PC-9 (cell line): ENCODE results near the gene TTLL13. TPM values are rescaled to one million over a fixed set of nuclear protein-coding genes. Genes with fewer than 3 reads are reported as not detected.
A peak's percentile ranks its signal among the peaks of the same experiment; 100 is the strongest.

Experiments
- BruUV-seq: library from RNA; stranded (reverse); fragments of 400-500 nt; replicated peaks from 2 replicates; lab custom pipeline; 2021; lab: Mats Ljungman, UMichigan
- CTCF ChIA-PET: fragments of 300-600 bp; sonication (Branson Sonifier 250); formaldehyde crosslinking; loops from one replicate; lab custom pipeline; 2022; ENCODE audit warnings: antibody characterized with exemption; lab: Charles Lee
- POLR2A ChIA-PET: fragments of 300-600 bp; sonication (Branson Sonifier 250); formaldehyde crosslinking; loops from one replicate; lab custom pipeline; 2022; ENCODE audit warnings: antibody characterized with exemption; ENCODE audit not compliant: unreplicated experiment; lab: Charles Lee
- DNase-seq, 2 experiments: peaks; one replicate each; pipeline versions ENCODE4 v3.0.0 to v3.0.0-alpha.2; 2015 to 2022; ENCODE audit warnings: mixed read lengths in 1 of 2
- H2AFZ ChIP-seq: fragments of 200-600 bp; sonication (generic); 2 replicates; pipeline ENCODE4 v1.8.1; 2017; ENCODE audit warnings: antibody characterized with exemption
- H3F3A ChIP-seq: fragments of 200-600 bp; sonication (generic); 2 replicates; pipeline ENCODE4 v1.8.1; 2017; ENCODE audit warnings: antibody characterized with exemption, mild to moderate bottlenecking, low read depth; ENCODE audit not compliant: insufficient read depth
- H3K27ac ChIP-seq: fragments of 200-600 bp; sonication (generic); 2 replicates; pipeline ENCODE4 v1.6.1; 2016; ENCODE audit warnings: mixed run types
- H3K27me3 ChIP-seq: fragments of 200-600 bp; sonication (generic); 2 replicates; pipeline ENCODE4 v1.6.1; 2016; ENCODE audit warnings: low read depth, mixed run types; ENCODE audit not compliant: insufficient read depth
- H3K36me3 ChIP-seq: fragments of 200-600 bp; sonication (generic); 2 replicates; pipeline ENCODE4 v1.6.1; 2016; ENCODE audit warnings: low read depth, mixed run types
- H3K4me1 ChIP-seq: fragments of 200-600 bp; sonication (generic); replicated peaks from 2 replicates; pipeline ENCODE4 v1.6.1; 2016; ENCODE audit warnings: mixed run types; ENCODE audit not compliant: insufficient read depth
- H3K4me2 ChIP-seq: fragments of 200-600 bp; sonication (generic); 2 replicates; pipeline ENCODE4 v1.6.1; 2017; ENCODE audit warnings: mixed run types
- H3K4me3 ChIP-seq: fragments of 200-600 bp; sonication (generic); 2 replicates; pipeline ENCODE4 v1.6.1; 2016; ENCODE audit warnings: mixed run types
- H3K79me2 ChIP-seq: fragments of 200-600 bp; sonication (generic); 2 replicates; pipeline ENCODE4 v1.6.1; 2017; ENCODE audit warnings: low read depth, mixed run types
- H3K9me2 ChIP-seq: fragments of 200-600 bp; sonication (generic); 2 replicates; pipeline ENCODE4 v1.8.1; 2017; ENCODE audit warnings: mild to moderate bottlenecking; ENCODE audit not compliant: insufficient read depth
- H3K9me3 ChIP-seq: fragments of 200-600 bp; sonication (generic); 2 replicates; pipeline ENCODE4 v1.8.1; 2016; ENCODE audit warnings: low read depth; ENCODE audit not compliant: insufficient read depth
- H4K20me1 ChIP-seq: fragments of 200-600 bp; sonication (generic); 2 replicates; pipeline ENCODE4 v1.8.1; 2017; ENCODE audit not compliant: insufficient read depth
- EZH2 ChIP-seq: fragments of 200-600 bp; sonication (generic); IDR thresholded peaks from 2 replicates; pipeline ENCODE4 v1.8.0; 2017; ENCODE audit warnings: antibody characterized with exemption, low read depth
- intact Hi-C: fragments of 100-400 bp; cut with micrococcal nuclease; formaldehyde crosslinking; loops from one replicate; pipeline ENCODE4 v1.10.0; 2022; ENCODE audit not compliant: unreplicated experiment
- total RNA-seq: library from RNA; stranded (reverse); gene quantifications from 2 replicates; pipeline ENCODE4 v1.2.3, GENCODE V29; 2021
- TF ChIP-seq, protein P1 (sequence below): fragments of 200-600 bp; sonication (generic); conservative IDR thresholded peaks from 2 replicates; pipeline ENCODE4 v1.6.1; 2017; ENCODE audit warnings: mixed run types, antibody characterized with exemption, mild to moderate bottlenecking, moderate library complexity

The TTLL13 gene
- total RNA-seq, 1 experiment from 2014 or later, result 0.96 TPM

DNA sequence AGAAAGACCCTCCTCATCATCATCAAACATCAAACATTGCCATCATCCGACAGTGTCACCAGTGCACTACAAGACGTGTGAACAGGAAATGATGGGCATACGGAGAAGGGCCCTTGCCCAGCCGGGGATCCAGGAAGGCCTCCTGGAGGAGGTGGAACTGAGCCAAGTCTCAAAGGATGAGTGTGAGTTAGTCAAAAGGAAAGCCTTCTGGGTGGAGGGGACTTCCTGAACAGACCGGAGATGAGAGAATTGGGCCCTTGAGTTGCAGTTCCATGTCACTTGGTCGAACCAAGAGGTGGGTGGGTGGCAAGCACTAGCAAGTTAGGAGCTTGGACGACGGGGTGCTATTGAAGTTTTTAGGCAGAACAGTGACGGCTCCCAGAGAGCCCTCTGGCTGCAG is 39.8 kb upstream of the TTLL13 start:
- CTCF ChIA-PET, result no interaction called here
- DNase-seq, result no peak
- TF ChIP-seq, protein P1, sequence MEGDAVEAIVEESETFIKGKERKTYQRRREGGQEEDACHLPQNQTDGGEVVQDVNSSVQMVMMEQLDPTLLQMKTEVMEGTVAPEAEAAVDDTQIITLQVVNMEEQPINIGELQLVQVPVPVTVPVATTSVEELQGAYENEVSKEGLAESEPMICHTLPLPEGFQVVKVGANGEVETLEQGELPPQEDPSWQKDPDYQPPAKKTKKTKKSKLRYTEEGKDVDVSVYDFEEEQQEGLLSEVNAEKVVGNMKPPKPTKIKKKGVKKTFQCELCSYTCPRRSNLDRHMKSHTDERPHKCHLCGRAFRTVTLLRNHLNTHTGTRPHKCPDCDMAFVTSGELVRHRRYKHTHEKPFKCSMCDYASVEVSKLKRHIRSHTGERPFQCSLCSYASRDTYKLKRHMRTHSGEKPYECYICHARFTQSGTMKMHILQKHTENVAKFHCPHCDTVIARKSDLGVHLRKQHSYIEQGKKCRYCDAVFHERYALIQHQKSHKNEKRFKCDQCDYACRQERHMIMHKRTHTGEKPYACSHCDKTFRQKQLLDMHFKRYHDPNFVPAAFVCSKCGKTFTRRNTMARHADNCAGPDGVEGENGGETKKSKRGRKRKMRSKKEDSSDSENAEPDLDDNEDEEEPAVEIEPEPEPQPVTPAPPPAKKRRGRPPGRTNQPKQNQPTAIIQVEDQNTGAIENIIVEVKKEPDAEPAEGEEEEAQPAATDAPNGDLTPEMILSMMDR, result no peak
- TF ChIP-seq EZH2, result no peak
- H3F3A ChIP-seq, result peaks cover 72% of the 10 kb centered on the region
- intact Hi-C loops, result no loop called here
- no peaks in the 10 kb centered on the region for H3K27me3 ChIP-seq
- no peaks in the 10 kb centered on the region; the same call in 1 of the 2 replicates for H4K20me1 ChIP-seq
- peaks cover 45% of the 10 kb centered on the region for H3K36me3 ChIP-seq
- peak overlapping the region; percentile 88 for H3K4me2 ChIP-seq
- H3K79me2 ChIP-seq, result peaks cover 85% of the 10 kb centered on the region
- H3K27ac ChIP-seq, result peak overlapping the region; percentile 99
- no TSS peak for BruUV-seq
- H3K9me2 ChIP-seq, result no peaks in the 10 kb centered on the region
- H3K4me3 ChIP-seq, result no peak overlapping the region
- H3K4me1 ChIP-seq, result peaks cover 99% of the 10 kb centered on the region
- H2AFZ ChIP-seq, result no peak overlapping the region
- POLR2A ChIA-PET, result no interaction called here
- H3K9me3 ChIP-seq, result no peaks in the 10 kb centered on the region

DNA sequence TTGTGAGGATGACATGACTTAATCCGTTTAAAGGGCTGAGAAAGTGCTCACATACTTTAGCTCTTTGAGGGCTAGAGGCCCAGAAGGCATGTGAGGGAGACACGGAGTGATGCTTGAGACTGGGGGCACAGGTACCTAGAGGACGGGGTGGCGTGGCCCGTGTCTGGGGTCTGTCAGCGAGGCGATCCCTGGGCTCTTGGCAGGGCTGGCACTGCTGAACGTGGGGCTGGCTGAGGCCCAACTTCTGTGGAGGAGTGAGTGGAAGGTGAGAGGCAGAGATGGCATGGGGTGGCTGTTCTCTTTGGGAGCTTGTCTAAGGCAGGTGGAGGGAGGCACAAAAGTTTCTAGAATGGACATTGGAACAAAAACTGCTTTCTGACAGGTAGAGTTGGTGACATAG is 38.8 kb upstream of the TTLL13 start:
- CTCF ChIA-PET, result no interaction called here
- Histone ChIP-seq H3K36me3 (peaks cover 51% of the 10 kb centered on the region), H3K4me3 (peak overlapping the region; percentile 51; the same call in 1 of the 2 replicates), H3K79me2 (peaks cover 85% of the 10 kb centered on the region), H3K27me3 (no peaks in the 10 kb centered on the region), H3K4me1 (peaks cover 98% of the 10 kb centered on the region), H3F3A (peaks cover 81% of the 10 kb centered on the region), H3K9me3 (no peaks in the 10 kb centered on the region), H3K4me2 (peak overlapping the region; percentile 88), H2AFZ (no peak overlapping the region), H4K20me1 (no peaks in the 10 kb centered on the region), H3K27ac (peak overlapping the region; percentile 99), H3K9me2 (no peaks in the 10 kb centered on the region)
- intact Hi-C loops, result loop anchor here (5.0 kb wide), 1 partner anchor 108 kb away; the partner anchor contains the start of gene IDH2
- no peak for TF ChIP-seq EZH2
- TF ChIP-seq, protein P1, result no peak
- POLR2A ChIA-PET, result no interaction called here
- no TSS peak for BruUV-seq
- no peak for DNase-seq

DNA sequence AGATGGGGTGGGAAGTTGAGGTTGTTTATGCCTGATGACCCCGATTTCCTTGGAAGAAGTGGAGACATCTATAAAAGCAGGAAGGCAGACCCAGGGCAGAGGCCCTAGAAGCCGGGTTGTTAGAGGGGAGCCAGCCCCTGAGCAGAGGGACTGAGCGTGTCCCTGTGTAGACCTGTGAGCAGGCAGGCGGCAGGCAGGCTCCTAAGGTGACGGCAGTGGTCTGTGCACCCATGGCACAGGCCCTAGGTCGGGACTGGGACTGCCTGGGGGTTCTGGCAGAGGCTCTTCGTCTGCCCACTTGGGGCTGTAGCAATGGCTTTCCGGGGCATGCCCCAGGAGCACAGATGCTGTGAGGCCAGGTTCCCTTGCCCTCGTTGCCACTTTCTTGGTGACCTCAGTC is 38.3 kb upstream of the TTLL13 start:
- CTCF ChIA-PET, result no interaction called here
- Histone ChIP-seq H3K27ac (peak overlapping the region; percentile 99), H3K9me3 (no peaks in the 10 kb centered on the region), H2AFZ (no peak overlapping the region), H3K4me2 (peak overlapping the region; percentile 88), H3K36me3 (peaks cover 52% of the 10 kb centered on the region), H3K79me2 (peaks cover 85% of the 10 kb centered on the region), H3K4me3 (peak overlapping the region; percentile 51; the same call in 1 of the 2 replicates), H4K20me1 (no peaks in the 10 kb centered on the region), H3K27me3 (no peaks in the 10 kb centered on the region), H3K9me2 (no peaks in the 10 kb centered on the region), H3F3A (peaks cover 85% of the 10 kb centered on the region), H3K4me1 (peaks cover 94% of the 10 kb centered on the region)
- intact Hi-C loops, result loop anchor here (1.0 to 5.0 kb wide), 2 partner anchors 27 to 109 kb away; partner anchors contain the start of gene IDH2
- no peak for TF ChIP-seq EZH2
- TF ChIP-seq, protein P1, result no peak
- TSS peak; percentile 74 for BruUV-seq
- no peak for DNase-seq
- POLR2A ChIA-PET, result no interaction called here
